Activated T-cell treated with anti-CD3 and anti-CD28 coated beads, Interleukin-2, amount 50 U/mL, for 48 hours (primary cell): ENCODE measurements around the gene DHDH.
A peak's percentile ranks its signal among the peaks of the same experiment; 100 is the strongest.
"Not testable (repeated sequence)": the region's sequence is repeated elsewhere in the genome, so short reads cannot be mapped to it uniquely, and the experiment has no call there.

Source experiments
- DNase-seq, 2 experiments: peaks; one replicate each; pipeline ENCODE4 v3.0.0-alpha.2; 2020

Gene DHDH

DNA sequence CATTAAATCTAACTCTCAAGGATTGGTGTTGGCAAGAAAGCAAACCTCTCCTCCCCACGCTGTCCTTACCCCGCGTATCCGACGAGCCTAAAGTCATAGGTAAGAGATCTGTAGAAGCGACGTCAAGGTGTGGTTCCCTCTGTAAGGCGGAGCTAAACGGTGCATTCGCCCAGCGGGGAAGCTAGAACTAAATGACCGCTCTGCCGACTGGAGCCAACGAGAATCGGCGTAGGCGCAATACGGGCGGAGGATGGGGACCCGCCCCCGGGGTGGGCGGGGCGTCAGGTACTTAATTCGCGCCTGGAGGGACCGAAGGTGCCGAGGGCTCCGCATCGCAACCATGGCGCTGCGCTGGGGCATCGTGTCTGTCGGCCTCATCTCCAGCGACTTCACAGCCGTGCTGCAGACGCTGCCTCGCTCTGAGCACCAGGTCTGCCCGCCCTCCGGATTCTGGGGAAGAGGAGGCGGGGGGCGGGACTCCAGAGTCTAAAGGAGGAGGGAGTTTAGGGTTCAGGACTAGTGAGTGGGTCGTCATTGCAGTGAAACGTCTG lies at the start of gene DHDH:
Gene DHDH, plus strand, starts transcription at position 318 of the 551 bp plus-strand sequence. Its CDS starts 23 bp downstream, at position 341.
- DNase-seq: peak; percentile 85 to 87

DNA sequence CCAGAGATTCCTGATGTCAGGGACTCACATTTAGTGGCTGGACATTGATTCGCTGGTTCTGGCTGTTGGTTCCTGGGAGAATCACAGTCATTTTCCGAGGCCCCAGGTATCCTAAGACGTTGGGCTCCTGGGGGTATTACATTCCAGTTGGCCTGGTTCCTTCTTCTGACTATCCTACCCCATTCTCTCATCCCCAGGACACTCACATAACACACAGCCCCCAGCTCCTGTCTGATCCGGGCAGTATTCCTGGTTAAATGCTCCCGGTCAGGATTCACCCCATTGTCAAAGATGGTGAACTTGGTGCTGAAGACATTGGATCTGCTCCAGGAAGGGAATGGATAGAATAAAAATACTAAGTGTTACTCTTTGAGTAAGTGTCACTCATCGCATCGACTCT lies 49.8 kb upstream of the DHDH start:
- no peak for DNase-seq

DNA sequence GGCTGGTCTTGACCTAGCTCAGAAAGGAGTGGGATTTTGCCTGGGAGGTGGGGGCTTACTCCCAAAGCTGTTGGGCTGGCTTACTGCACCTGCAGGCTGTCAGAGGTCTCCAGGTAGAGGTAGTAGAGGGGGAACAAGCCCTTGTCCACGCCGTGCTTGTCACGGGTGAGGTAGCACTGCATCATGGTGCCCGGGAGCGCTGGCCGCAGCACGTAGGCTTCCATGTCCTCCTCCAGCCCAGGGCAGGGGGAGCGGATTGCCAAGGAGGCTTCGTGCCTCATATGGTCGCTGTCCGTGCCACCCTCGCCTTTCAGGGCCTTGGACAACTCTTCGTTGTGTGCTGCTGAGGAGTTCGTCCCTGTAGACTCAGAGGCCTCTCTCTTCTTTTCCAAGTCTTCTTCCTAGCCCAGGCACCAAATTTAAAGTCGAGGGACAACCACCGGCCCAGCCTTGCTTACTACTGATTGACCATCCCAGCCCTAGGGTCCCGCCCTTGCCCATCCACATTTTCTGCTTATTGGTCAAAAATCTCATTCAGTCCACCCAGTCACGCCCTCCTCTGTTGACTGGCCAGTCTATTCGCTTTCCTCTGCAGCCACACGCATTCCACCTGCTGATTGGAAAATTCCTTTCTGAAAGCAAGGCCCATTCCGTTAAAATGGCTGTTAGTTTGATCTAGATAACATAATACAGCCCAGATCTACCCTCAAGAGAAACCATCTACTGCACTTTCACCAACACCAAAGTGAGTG lies 45.5 kb upstream of the DHDH start:
- DNase-seq: no peak

DNA sequence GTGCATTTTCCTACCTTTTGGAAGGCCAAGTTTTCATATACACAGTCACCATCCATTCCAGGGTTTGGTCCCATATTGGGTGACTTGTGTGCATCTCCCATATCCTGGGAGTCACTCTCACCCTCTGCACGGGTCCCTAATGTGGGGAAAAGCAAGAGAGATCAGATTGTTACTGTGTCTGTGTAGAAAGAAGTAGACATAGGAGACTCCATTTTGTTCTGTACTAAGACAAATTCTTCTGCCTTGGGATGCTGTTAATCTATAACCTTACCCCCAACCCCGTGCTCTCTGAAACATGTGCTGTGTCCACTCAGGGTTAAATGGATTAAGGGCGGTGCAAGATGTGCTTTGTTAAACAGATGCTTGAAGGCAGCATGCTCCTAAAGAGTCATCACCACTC lies 44.0 kb upstream of the DHDH start:
- not testable (repeated sequence) for DNase-seq

DNA sequence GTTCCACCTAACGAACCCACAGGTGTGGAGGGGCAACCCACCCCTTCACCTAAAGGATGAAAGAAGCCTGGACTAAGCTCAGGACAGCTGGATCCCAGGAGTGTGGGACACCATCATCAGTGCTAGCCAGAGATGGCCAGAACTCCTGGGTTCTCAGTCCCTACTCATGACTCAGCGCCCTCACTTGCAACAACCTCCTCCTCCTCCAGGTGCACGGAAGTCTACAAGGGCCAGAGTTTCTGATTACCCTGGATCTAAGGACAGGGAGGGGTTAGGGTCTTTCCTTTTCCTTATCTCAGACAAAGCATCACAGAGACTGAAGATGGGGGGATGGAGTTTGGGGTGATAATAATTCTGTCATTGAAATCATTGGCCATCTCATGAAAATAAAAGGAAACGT lies 42.9 kb upstream of the DHDH start:
- no peak for DNase-seq

DNA sequence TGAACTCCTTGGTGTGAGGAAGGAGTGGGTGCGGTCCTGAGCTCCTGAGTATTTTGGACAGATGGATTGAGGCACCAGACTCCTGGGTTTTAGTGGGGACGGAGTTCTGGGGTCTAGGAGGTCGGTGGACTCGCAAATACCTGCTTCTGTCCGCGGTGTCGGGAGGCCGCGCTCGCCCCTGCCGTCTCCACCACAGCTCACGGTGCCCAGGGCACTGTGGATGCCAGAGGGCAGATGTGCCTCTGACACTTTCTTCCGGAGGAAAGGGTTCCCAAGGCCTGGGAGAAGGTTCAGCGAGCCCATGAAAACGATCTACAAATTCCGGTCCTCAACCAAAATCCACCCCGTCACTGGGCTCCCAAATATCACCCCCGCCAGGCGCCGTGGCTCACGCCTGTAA lies 38.3 kb upstream of the DHDH start:
- DNase-seq: no peak

DNA sequence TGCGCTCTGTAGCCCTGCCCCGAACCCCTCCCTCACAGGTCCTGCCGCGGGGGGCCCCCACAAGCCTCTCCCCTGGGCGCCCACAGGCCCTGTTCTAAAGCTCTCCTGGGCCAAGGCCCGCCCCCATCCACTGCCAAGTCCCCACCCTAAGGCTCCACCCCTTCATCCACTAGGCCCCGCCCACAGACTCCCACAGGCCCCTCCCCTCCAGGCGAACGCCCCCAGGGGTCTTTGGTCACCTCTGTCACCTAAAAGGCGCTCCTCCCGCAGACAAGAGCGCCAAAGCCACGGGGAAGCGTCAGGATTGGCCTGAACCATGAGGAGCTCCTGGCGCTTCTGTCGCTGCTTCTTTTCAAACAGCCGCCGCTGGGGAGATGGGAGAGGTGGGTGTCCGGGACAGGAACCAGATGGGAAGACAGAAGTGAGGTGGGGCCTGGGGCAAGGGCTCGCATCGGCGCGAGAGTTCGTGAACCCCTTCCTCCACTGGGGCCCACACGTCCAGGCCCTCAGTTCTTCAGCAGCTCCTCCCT lies 37.2 kb upstream of the DHDH start:
- peak; percentile 69 to 71 for DNase-seq

DNA sequence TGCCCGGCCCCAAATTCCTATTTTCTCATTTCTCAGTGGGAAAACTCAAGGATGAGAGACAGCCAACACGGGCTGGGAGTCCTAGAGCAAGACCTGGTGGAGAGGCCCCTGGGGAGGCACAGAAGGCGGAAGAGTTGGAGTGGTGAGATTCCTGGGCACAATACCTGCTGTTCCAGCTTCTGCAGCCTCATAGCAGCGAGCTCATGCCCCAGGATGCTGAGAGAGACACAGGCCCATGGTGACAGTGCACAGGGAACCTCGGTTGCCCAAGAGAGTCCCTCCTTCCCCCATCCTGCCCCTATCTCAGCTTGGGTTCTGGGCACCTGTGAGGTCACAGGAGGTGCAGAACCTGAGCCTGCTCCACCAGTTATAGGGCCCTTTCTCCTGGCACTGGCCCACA lies 36.3 kb upstream of the DHDH start:
- DNase-seq: no peak

DNA sequence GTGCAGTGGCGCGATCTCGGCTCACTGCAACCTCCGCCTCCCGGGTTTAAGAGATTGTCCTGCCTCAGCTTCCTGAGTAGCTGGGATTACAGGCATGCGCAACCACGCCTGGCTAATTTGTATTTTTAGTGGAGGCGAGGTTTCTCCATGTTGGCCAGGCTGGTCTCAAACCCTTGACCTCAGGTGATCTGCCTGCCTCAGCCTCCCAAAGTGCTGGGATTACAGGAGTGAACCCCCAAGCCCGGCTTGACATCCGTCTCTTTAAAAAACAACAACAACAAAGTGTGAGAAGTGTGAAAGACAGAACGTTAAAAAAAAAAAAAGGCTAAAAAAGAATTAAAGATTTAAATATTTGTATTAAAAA lies 34.1 kb upstream of the DHDH start:
- not testable (repeated sequence) for DNase-seq

DNA sequence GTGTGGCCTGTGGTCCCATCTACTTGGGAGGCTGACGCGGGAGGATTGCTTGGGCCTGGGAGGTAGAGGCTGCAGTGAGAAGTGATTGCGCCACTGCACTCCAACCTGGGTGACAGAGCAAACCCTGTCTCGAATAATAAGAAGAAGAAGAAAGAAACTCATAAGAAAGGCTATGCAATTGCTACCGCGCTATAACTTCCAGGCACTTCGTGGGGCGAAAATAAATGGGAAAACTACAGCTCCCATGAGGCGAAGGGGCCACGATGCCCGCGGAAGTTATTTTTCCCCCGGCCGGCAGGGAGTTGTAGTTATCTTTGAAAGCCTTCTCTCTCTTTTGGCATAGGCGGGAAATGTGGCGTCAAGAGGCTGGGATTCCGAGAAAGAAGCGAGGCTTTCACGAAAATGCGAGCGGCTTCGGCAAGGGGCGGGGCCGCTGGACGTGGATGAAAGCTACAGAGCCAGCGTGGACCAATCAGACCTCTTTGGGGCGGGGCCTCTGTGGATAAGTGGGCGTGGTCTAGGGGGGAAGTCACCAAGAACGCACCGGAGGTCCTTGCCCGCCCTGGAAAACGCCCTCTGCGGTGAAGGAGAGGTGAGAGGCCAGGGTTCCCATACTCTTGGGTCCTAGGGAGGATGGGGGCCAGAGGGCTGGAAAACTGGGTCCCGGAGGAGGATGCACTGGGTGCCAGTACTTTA lies 33.6 kb upstream of the DHDH start, which contains the start of gene NUCB1:
Gene NUCB1, plus strand, starts transcription at position 532 of the 696 bp plus-strand sequence. CDS start 485 bp downstream, outside the sequence.
- DNase-seq: peak; percentile 100

DNA sequence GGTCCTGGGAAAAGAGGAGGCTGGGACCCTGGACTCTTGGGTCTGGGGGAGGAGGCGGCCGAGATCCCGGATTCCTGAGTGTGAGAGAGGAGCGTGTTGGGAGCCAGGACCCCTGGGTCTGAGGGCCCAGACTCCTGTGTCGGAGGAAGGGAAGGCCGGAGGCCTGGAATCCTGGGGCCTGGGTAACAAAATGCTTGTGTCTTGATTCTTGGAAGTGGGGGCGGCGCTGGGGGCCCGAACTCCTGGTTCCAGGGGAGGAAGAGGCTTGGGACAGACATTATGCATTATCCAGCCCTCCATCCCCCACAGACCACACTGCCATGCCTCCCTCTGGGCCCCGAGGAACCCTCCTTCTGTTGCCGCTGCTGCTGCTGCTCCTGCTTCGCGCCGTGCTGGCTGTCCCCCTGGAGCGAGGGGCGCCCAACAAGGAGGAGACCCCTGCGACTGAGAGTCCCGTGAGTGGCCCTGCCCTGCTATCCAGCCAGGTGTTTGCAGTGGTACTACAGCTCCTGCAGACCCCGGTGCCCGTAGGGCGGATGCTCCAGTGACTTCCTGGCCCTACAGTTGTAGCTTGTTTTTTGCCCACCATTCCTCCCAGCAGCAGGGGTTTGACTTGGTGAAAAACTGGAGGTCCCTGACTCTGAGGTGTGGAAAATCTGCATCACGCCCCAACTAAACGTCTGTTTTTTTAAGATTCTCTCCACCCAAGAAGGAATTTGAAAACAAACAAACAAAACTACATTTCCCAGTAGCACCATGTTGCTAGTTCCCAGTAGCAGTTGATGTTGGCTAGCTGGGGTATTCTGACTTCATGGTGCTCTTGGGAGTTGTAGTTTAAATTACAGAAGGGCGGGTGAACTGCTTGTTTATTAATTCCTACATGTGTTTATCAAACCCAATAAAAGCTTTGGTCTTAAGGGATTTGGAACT lies 32.8 kb upstream of the DHDH start:
- DNase-seq: peak; percentile 41 to 50

DNA sequence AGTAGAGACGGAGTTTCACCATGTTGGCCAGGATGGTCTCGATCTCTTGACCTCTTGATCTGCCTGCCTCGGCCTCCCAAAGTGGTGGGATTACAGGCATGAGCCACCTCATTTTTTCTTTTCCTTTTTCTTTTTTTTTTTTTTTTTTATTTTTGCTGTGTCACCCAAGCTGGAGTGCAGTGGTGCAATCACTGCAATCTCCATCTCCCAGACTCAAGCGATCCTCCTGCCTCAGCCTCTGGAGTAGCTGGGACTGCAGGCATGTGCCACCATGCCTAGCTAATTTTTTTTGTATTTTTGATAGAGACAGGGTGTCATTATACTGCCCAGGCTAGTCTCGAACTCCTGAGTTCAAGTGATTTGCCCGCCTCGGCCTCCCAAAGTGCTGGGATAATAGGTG lies 31.2 kb upstream of the DHDH start:
- DNase-seq: not testable (repeated sequence)

DNA sequence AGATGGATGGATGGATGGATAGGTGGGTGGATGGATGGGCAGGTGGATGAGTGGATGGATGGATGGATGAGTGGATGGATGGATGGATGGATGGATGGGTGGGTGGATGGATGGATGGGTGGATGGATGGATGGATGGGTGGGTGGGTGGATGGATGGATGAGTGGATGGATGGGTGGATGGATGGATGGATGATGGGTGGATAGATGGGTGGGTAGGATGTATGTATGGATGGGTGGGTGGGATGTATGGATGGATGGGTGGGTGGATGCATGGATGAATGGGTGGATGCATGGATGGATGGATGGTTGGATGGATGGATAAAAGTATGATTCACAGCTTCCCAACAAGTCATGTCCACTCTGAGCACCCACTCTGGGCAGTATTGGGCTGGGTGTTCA lies 29.7 kb upstream of the DHDH start:
- DNase-seq: not testable (repeated sequence)

DNA sequence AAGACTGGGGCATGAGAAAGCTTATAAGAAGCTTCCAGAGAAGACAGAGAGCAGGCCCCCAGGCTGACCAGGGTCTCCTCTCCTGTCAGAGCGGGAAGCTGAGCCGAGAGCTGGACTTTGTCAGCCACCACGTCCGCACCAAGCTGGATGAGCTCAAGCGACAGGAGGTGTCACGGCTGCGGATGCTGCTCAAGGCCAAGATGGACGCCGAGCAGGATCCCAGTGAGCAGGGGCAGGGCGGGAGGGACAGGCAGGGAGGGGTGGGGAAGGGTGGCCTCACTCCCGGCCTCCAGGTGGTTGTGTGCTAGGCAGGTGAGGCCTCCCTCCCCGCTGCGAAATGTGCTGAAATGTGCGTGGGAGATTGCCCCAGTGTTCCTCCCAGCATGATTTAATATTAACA lies 27.8 kb upstream of the DHDH start:
- DNase-seq: no peak

DNA sequence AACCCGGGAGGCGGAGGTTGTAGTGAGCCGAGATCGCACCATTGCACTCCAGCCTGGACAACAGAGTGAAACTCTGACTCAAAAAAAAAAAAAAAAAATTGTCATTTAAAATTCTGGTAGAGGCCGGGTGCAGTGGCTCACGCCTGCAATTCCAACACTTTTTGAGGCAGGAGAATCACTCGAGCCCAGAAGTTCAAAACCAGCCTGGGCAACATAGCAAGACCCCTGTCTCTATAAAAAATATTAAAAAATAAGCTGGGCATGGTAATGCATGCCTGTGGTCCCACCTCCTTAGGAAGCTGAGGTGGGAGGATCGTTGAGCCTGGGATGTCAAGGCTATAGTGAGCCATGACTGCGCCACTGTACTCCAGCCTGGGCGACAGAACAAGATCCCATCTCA lies 27.2 kb upstream of the DHDH start:
- DNase-seq: no peak

DNA sequence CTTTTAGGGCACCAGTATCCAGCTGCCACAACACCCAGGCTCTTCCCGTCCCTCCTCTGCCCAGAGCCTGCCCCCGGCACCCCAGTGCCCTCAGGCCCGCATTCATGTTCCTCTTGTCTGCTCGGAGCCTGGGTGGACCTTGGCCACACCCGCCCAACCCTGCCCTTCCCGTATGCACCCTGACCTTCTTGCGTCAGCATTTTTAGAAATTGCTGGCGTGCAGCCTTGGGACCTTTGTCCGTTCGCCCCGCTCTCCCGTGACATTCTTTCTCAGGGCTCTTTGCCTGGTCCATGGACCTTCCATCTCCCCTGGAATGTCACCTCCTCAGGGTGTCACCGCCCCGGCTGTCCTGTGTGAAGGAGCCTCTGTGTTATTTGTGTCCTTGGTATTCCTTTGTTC lies 25.8 kb upstream of the DHDH start:
- no peak for DNase-seq

DNA sequence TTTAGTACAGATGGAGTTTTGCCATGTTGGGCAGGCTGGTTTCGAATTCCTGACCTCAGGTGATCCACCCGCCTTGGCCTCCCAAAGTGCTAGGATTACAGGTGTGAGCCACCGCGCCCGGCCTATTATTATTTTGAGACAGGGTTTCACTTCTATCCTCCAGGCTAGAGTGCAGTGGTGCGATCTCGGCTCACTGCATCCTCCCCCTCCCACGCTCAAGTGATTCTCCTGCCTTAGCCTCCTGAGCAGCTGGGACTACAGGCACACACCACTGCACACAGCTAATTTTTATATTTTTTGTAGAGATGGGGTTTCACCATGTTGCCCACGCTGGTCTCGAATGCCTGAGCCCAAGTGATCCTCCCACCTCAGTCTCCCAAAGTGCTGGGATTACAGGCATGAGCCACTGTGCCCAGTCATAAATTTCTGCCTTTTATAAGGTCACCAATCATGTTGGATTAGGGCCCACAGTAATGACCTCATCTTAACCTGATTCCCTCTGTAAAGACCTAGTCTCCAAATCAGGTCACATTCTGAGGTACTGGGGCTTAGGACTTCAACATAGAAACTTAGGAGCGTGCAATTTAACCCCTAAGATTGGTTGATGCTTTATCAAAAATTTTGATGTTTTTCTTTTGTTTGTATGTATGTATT lies 23.9 kb upstream of the DHDH start:
- DNase-seq: not testable (repeated sequence)

DNA sequence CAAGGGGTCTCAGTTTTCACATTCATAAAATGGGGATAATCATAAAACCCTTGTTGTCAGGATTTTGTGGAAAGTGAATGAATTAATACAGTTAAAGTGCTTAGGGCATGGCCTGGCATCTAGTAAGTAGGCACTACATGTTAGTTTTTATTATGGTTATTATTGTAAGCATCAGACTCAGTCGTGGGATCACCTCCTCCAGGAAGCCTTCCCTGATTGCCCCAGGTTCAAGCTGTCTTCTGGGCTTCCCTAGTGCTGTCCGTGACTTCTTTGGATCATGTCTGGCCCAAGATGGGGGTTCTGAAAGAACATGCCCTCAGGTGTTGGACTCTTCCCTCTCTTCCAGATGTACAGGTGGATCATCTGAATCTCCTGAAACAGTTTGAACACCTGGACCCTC lies 22.7 kb upstream of the DHDH start:
- DNase-seq: no peak

DNA sequence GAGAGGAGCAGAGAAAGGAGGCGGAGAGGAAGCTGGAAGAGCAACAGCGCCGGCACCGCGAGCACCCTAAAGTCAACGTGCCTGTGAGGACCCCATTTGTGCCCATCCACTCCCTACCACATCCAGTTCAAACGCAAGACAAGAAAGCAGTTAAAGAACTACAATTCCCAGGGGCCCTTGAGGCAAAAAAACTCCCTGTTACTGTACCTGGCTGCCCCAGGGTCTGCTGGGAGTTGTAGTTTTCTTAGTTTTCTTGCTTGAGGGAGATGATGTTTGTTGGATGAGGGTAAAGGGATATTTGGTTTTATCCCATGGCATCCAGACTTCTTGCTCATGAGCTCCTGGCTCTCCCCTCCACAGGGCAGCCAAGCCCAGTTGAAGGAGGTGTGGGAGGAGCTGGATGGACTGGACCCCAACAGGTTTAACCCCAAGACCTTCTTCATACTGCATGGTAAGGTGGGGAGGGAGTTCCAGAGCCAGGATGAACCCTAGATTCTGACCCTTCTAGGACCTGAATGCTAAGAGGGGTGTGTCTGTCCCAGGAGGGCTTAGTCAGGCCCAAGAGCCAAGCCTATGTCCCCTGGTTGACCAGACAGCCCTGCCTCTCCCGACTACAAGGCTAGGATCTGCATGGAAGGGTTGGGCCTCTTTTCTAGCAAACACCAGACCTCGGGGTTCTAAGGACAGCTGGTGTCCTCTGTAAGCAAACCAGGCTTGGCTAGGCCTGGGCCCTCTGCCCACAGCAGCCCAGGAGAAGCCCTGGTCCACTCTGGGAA lies 20.2 kb upstream of the DHDH start:
- no peak for DNase-seq

DNA sequence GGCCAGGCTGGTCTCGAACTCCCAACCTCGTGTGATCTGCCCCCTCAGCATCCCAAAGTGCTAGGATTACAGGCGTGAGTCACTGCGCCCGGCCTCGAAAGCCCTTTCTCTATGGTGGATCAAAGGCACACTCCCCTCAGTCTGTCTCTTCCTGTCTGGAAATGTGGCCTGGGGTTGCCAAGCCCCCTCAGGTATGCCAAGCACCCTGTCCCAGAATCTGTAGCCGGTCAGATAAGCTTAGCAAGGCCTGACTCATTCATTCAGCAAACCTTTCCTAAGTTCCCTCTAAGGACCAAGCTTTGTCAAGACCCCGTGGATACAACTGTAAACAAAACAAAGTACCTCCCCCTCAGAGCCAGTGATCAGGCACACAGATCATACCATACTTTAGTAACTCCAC lies 19.3 kb upstream of the DHDH start:
- DNase-seq: no peak

DNA sequence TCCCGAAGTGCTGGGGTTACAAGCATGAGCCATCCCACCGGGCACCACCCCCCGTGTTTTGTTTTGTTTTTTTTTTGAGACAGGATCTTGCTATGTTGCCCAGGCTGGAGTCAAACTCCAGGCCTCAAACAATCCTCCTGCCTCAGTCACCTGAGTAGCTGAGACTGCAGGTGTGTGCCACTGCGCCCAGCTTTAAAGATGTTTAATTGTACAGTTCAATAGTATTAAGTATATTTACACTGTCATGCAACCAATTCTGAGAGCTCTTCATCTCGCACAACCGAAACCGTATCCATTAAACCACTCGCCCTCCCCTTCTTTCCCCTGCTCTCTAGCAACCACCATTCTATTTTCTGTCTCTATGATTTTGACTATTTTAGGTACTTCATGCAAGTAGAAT lies 17.7 kb upstream of the DHDH start:
- no peak for DNase-seq
